Loucy (cell line): ENCODE results near the gene TRAPPC13.

Experiments
- CTCF ChIP-seq: fragments of 200-600 bp; sonication (generic); conservative IDR thresholded peaks from 2 replicates; pipeline ENCODE4 v1.5.1; 2014; ENCODE audit warnings: mild to moderate bottlenecking, antibody characterized with exemption, low read length
- EZH2phosphoT487 ChIP-seq: fragments of 200-600 bp; IDR thresholded peaks from 2 replicates; pipeline ENCODE4 v1.6.1; 2018; ENCODE audit warnings: antibody characterized with exemption, mild to moderate bottlenecking, moderate library complexity, borderline replicate concordance

- TF ChIP-seq CTCF (no peak; the same call in 1 of the 2 replicates), EZH2phosphoT487 (no peak)
Observed at GRCh38 chr5:65588694-65589093, 36.1 kb upstream of the TRAPPC13 start.
